HepG2 (cell line): ENCODE results near the gene ATRIP. TPM values are rescaled to one million over a fixed set of nuclear protein-coding genes. Genes with fewer than 3 reads are reported as not detected.

ENCODE experiments used
- ATF1 ChIP-seq: IDR thresholded peaks from 2 replicates; pipeline ENCODE4 v1.6.1; 2016; ENCODE audit warnings: mild to moderate bottlenecking, control low read depth
- DR1 ChIP-seq: sonication (generic); formaldehyde crosslinking; IDR thresholded peaks from 2 replicates; pipeline ENCODE4 v1.8.0; 2021; ENCODE audit warnings: mild to moderate bottlenecking, missing genetic modification reagents, inconsistent platforms
- FOSL2 ChIP-seq: sonication (generic); formaldehyde crosslinking; IDR thresholded peaks from 2 replicates; pipeline ENCODE4 v1.4.0; 2020; ENCODE audit warnings: missing genetic modification reagents
- GZF1 ChIP-seq: sonication (generic); formaldehyde crosslinking; IDR thresholded peaks from 2 replicates; pipeline ENCODE4 v1.5.1; 2020; ENCODE audit warnings: mild to moderate bottlenecking, missing genetic modification reagents
- HNF4A ChIP-seq: sonication (generic); formaldehyde crosslinking; IDR thresholded peaks from 2 replicates; pipeline ENCODE4 v1.4.0; 2020; ENCODE audit warnings: missing genetic modification reagents
- MAF1 ChIP-seq: sonication (generic); formaldehyde crosslinking; IDR thresholded peaks from 2 replicates; pipeline ENCODE4 v1.5.0; 2020; ENCODE audit warnings: missing genetic modification reagents, borderline replicate concordance
- MIXL1 ChIP-seq: IDR thresholded peaks from 2 replicates; pipeline ENCODE4 v1.6.1; 2016
- MTA1 ChIP-seq: sonication (generic); formaldehyde crosslinking; IDR thresholded peaks from 2 replicates; pipeline ENCODE4 v1.4.0; 2020; ENCODE audit warnings: missing genetic modification reagents, mild to moderate bottlenecking, borderline replicate concordance
- RERE ChIP-seq: IDR thresholded peaks from 2 replicates; pipeline ENCODE4 v1.6.1; 2016; ENCODE audit warnings: low read depth, missing genetic modification reagents, missing compliant biosample characterization
- ZBTB25 ChIP-seq: IDR thresholded peaks from 2 replicates; pipeline ENCODE4 v1.6.1; 2018; ENCODE audit warnings: missing genetic modification reagents
- ZFP36 ChIP-seq: fragments of 150-350 bp; IDR thresholded peaks from 2 replicates; pipeline ENCODE4 v1.6.1; 2018; ENCODE audit warnings: borderline replicate concordance, low read length, low read depth; ENCODE audit not compliant: partially characterized antibody
- ZNF17 ChIP-seq: sonication (generic); formaldehyde crosslinking; IDR thresholded peaks from 2 replicates; pipeline ENCODE4 v1.5.0; 2020; ENCODE audit warnings: mild to moderate bottlenecking, missing genetic modification reagents
- ZNF263 ChIP-seq: sonication (generic); formaldehyde crosslinking; IDR thresholded peaks from 2 replicates; pipeline ENCODE4 v1.4.0; 2020; ENCODE audit warnings: missing genetic modification reagents
- ZNF276 ChIP-seq: sonication (generic); formaldehyde crosslinking; IDR thresholded peaks from 2 replicates; pipeline ENCODE4 v1.4.0; 2020; ENCODE audit warnings: mild to moderate bottlenecking, low read depth, missing genetic modification reagents
- ZNF337 ChIP-seq: sonication (generic); formaldehyde crosslinking; IDR thresholded peaks from 2 replicates; pipeline ENCODE4 v1.5.1; 2020; ENCODE audit warnings: missing genetic modification reagents, low read depth, mild to moderate bottlenecking, borderline replicate concordance
- ZNF589 ChIP-seq: sonication (generic); formaldehyde crosslinking; conservative IDR thresholded peaks from 2 replicates; pipeline ENCODE4 v1.8.0; 2022; ENCODE audit warnings: mild to moderate bottlenecking, moderate library complexity, missing genetic modification reagents
- ZNF687 ChIP-seq: sonication (generic); formaldehyde crosslinking; IDR thresholded peaks from 2 replicates; pipeline ENCODE4 v1.5.1; 2020; ENCODE audit warnings: mild to moderate bottlenecking, missing genetic modification reagents, moderate library complexity
- ZNF850 ChIP-seq: sonication (generic); formaldehyde crosslinking; conservative IDR thresholded peaks from 2 replicates; pipeline ENCODE4 v1.9.0; 2021; ENCODE audit warnings: mild to moderate bottlenecking, missing genetic modification reagents
- polyA plus RNA-seq, 8 experiments: library from polyadenylated mRNA; depleted of rRNA in 3 of 8; stranded (reverse) in 7 of 8; unstranded in 1 of 8; fragments of >200 nt; fragmentation: Illumina TruSeq in 4 of 8; extraction: Trizol in 4 of 8; gene quantifications; 2 replicates each; pipeline versions ENCODE4 v1.2.1 to v1.2.3, GENCODE V29; 2011 to 2016; ENCODE audit warnings: low read depth in 4 of 8, missing spikeins in 1 of 8, mixed read lengths in 1 of 8; ENCODE audit not compliant: insufficient read depth in 1 of 8
- total RNA-seq, 5 experiments: library from RNA; depleted of rRNA; stranded (reverse); fragments of >200 nt; fragmentation: Illumina TruSeq; extraction: Trizol; gene quantifications; 2 replicates each; pipeline ENCODE4 v1.2.3, GENCODE V29; 2016; ENCODE audit warnings: low read depth in 1 of 5

The ATRIP gene
- total and polyA plus RNA-seq, 2 of the 13 experiments (the other 11 are each of a cell fraction or from before 2014, with no cell fraction given): 5.1 to 12.5 TPM

- TF ChIP-seq ZNF687 (peak; percentile 26; the same call in 1 of the 2 replicates), GZF1 (CRISPR knock-in tag) (no peak), ZNF589 (no peak), ZNF263 (CRISPR knock-in tag) (peak; percentile 40; the same call in 1 of the 2 replicates), DR1 (CRISPR knock-in tag) (no peak), HNF4A (CRISPR knock-in tag) (peak; percentile 19; the same call in 1 of the 2 replicates), ATF1 (CRISPR knock-in tag) (no peak), ZFP36 (peak; percentile 40), MIXL1 (CRISPR knock-in tag) (no peak), ZNF17 (CRISPR knock-in tag) (no peak), FOSL2 (CRISPR knock-in tag) (no peak), ZNF276 (no peak), ZNF337 (no peak), ZBTB25 (CRISPR knock-in tag) (peak; percentile 86), ZNF850 (no peak), MAF1 (no peak), MTA1 (CRISPR knock-in tag) (no peak), RERE (CRISPR knock-in tag) (no peak)
These were observed 10.6 kb upstream of the ATRIP start (continued) for GRCh38 chr3:48435774-48436476.
